IMR-90 (cell line): ENCODE data around the gene MOB2. TPM values are rescaled to one million over a fixed set of nuclear protein-coding genes. Genes with fewer than 3 reads are reported as not detected.

Experiments
- ATAC-seq: fragments of 200-7000 bp; cut with Tn5 transposase; 2 replicates; pipeline ENCODE4 v1.9.1; 2020; ENCODE audit warnings: low read depth, mild to moderate bottlenecking, moderate library complexity
- BruUV-seq: library from RNA; stranded (reverse); fragments of 400-500 nt; replicated peaks from 2 replicates; lab custom pipeline; 2021; lab: Mats Ljungman, UMichigan
- CTCF ChIA-PET: fragments of 300-600 bp; formaldehyde crosslinking; extraction: SDS; loops from one replicate; lab custom pipeline; 2021; ENCODE audit warnings: antibody characterized with exemption; lab: Yijun Ruan, JAX
- POLR2A ChIA-PET: fragments of 300-600 bp; sonication (Branson Sonifier 250); formaldehyde crosslinking; loops from one replicate; lab custom pipeline; 2022; ENCODE audit warnings: antibody characterized with exemption; ENCODE audit not compliant: unreplicated experiment; lab: Charles Lee
- DNase-seq: peaks from one replicate; pipeline ENCODE4 v3.0.0; 2013
- H2AFZ ChIP-seq: replicated peaks from 2 replicates; pipeline ENCODE3; 2013; ENCODE audit warnings: low read length, mild to moderate bottlenecking; ENCODE audit not compliant: poor library complexity
- H2AK5ac ChIP-seq: 2 replicates; pipeline ENCODE4 v1.6.1; 2013; ENCODE audit warnings: low read depth, low read length, inconsistent platforms
- H2AK9ac ChIP-seq: replicated peaks from 2 replicates; pipeline ENCODE3; 2013; ENCODE audit warnings: mild to moderate bottlenecking, low read depth, low read length, moderate library complexity; ENCODE audit not compliant: poor library complexity
- H2BK120ac ChIP-seq: 2 replicates; pipeline ENCODE4 v1.6.1; 2013; ENCODE audit warnings: low read depth, low read length, inconsistent platforms
- H2BK15ac ChIP-seq: 3 replicates; pipeline ENCODE4 v1.6.1; 2013; ENCODE audit warnings: low read depth, low read length, inconsistent platforms
- H2BK20ac ChIP-seq: 2 replicates; pipeline ENCODE4 v1.6.1; 2013; ENCODE audit warnings: low read depth, mild to moderate bottlenecking, inconsistent platforms, low read length, moderate library complexity
- H2BK5ac ChIP-seq: 2 replicates; pipeline ENCODE4 v1.6.1; 2013; ENCODE audit warnings: mild to moderate bottlenecking, low read depth, low read length, inconsistent platforms; ENCODE audit not compliant: poor library complexity, severe bottlenecking
- H3K14ac ChIP-seq: replicated peaks from 2 replicates; pipeline ENCODE4 v1.6.1; 2013; ENCODE audit warnings: low read depth, low read length, inconsistent platforms
- H3K18ac ChIP-seq: 2 replicates; pipeline ENCODE4 v1.6.1; 2013; ENCODE audit warnings: low read depth, low read length, control low read depth
- H3K23ac ChIP-seq: 2 replicates; pipeline ENCODE4 v1.6.1; 2013; ENCODE audit warnings: low read depth, low read length, inconsistent platforms
- H3K27ac ChIP-seq: 2 replicates; pipeline ENCODE4 v1.5.1; 2013; ENCODE audit warnings: mild to moderate bottlenecking, control low read depth, low read length; ENCODE audit not compliant: insufficient read depth
- H3K27me3 ChIP-seq: 2 replicates; pipeline ENCODE4 v1.6.1; 2013; ENCODE audit warnings: low read length; ENCODE audit not compliant: control insufficient read depth, insufficient read depth
- H3K36me3 ChIP-seq: 2 replicates; pipeline ENCODE4 v1.6.1; 2013; ENCODE audit warnings: low read length, mixed read lengths; ENCODE audit not compliant: control insufficient read depth, insufficient read depth
- H3K4ac ChIP-seq: 2 replicates; pipeline ENCODE4 v1.6.1; 2013; ENCODE audit warnings: low read depth, low read length, inconsistent platforms
- H3K4me1 ChIP-seq: 2 replicates; pipeline ENCODE4 v1.6.1; 2013; ENCODE audit warnings: low read length, mixed read lengths; ENCODE audit not compliant: control insufficient read depth, insufficient read depth
- H3K4me2 ChIP-seq: 2 replicates; pipeline ENCODE4 v1.6.1; 2013; ENCODE audit warnings: low read depth, mild to moderate bottlenecking, control low read depth, low read length, moderate library complexity
- H3K4me3 ChIP-seq: 2 replicates; pipeline ENCODE4 v1.5.1; 2013; ENCODE audit warnings: low read depth, mild to moderate bottlenecking, control low read depth, low read length, moderate library complexity; ENCODE audit not compliant: insufficient read depth
- H3K56ac ChIP-seq: 2 replicates; pipeline ENCODE4 v1.6.1; 2013; ENCODE audit warnings: low read length, inconsistent platforms; ENCODE audit not compliant: insufficient read depth; ENCODE audit errors: extremely low read depth
- H3K79me1 ChIP-seq, 2 experiments: 2 replicates each; pipeline ENCODE4 v1.6.1; 2013; ENCODE audit warnings: low read length in 2 of 2, inconsistent platforms in 1 of 2, low read depth in 1 of 2
- H3K9ac ChIP-seq: 2 replicates; pipeline ENCODE4 v1.6.1; 2013; ENCODE audit warnings: low read depth, low read length, control low read depth
- H3K9me1 ChIP-seq: 2 replicates; pipeline ENCODE4 v1.6.1; 2013; ENCODE audit warnings: low read length, inconsistent platforms; ENCODE audit not compliant: insufficient read depth
- H3K9me3 ChIP-seq: 2 replicates; pipeline ENCODE4 v1.6.1; 2013; ENCODE audit warnings: low read length; ENCODE audit not compliant: control insufficient read depth, insufficient read depth
- H4K20me1 ChIP-seq: 2 replicates; pipeline ENCODE4 v1.6.1; 2013; ENCODE audit warnings: low read length, inconsistent platforms; ENCODE audit not compliant: insufficient read depth
- H4K5ac ChIP-seq: 2 replicates; pipeline ENCODE4 v1.6.1; 2013; ENCODE audit warnings: mild to moderate bottlenecking, low read depth, low read length, control low read depth
- H4K8ac ChIP-seq, 2 experiments: 2 replicates each; pipeline ENCODE4 v1.6.1; 2013; ENCODE audit warnings: low read depth in 2 of 2, low read length in 2 of 2, control low read depth in 1 of 2, inconsistent platforms in 1 of 2
- H4K91ac ChIP-seq: 2 replicates; pipeline ENCODE4 v1.6.1; 2013; ENCODE audit warnings: low read depth, low read length, inconsistent platforms; ENCODE audit not compliant: insufficient read depth
- BHLHE40 ChIP-seq: fragments of 150-350 bp; IDR thresholded peaks from 2 replicates; pipeline ENCODE4 v1.6.1; 2016; ENCODE audit warnings: mild to moderate bottlenecking, low read depth, low read length
- CEBPB ChIP-seq: IDR thresholded peaks from 2 replicates; pipeline ENCODE4 v1.6.1; 2012; ENCODE audit warnings: low read depth, low read length, improper control_type of control experiment
- CHD1 ChIP-seq: IDR thresholded peaks from 2 replicates; pipeline ENCODE4 v1.6.1; 2012; ENCODE audit warnings: low read depth, low read length, improper control_type of control experiment
- FOS ChIP-seq: fragments of 150-350 bp; IDR thresholded peaks from 2 replicates; pipeline ENCODE4 v1.6.1; 2016; ENCODE audit warnings: low read depth, low read length
- MAZ ChIP-seq: IDR thresholded peaks from 2 replicates; pipeline ENCODE4 v1.6.1; 2012; ENCODE audit warnings: low read depth, mild to moderate bottlenecking, low read length, improper control_type of control experiment, moderate library complexity, borderline replicate concordance
- MXI1 ChIP-seq: IDR thresholded peaks from 2 replicates; pipeline ENCODE4 v1.6.1; 2012; ENCODE audit warnings: low read depth, mild to moderate bottlenecking, low read length, moderate library complexity, borderline replicate concordance
- NFE2L2 ChIP-seq: fragments of 150-350 bp; IDR thresholded peaks from 2 replicates; pipeline ENCODE4 v1.6.1; 2016; ENCODE audit warnings: low read depth, mild to moderate bottlenecking, low read length
- POLR2A ChIP-seq: IDR thresholded peaks from 2 replicates; pipeline ENCODE4 v1.6.1; 2012; ENCODE audit warnings: mild to moderate bottlenecking, low read depth, low read length
- RAD21 ChIP-seq: IDR thresholded peaks from 2 replicates; pipeline ENCODE4 v1.6.1; 2012; ENCODE audit warnings: low read length, improper control_type of control experiment
- RCOR1 ChIP-seq: IDR thresholded peaks from 2 replicates; pipeline ENCODE4 v1.6.1; 2012; ENCODE audit warnings: mild to moderate bottlenecking, low read length, improper control_type of control experiment; ENCODE audit not compliant: insufficient replicate concordance
- RFX5 ChIP-seq: IDR thresholded peaks from 2 replicates; pipeline ENCODE4 v1.8.0; 2012; ENCODE audit warnings: low read depth, mild to moderate bottlenecking, low read length, moderate library complexity
- SMC3 ChIP-seq: fragments of 150-350 bp; IDR thresholded peaks from 2 replicates; pipeline ENCODE4 v1.6.1; 2016; ENCODE audit warnings: low read depth, mild to moderate bottlenecking, antibody characterized with exemption, low read length, moderate library complexity
- WGBS, 2 experiments: methylation state at CpG; one replicate each; pipeline versions ENCODE4 v1.1.5 to v1.1.7; 2013; ENCODE audit warnings: missing lambda C conversion rate in 2 of 2; ENCODE audit not compliant: insufficient read length in 1 of 2; ENCODE audit errors: extremely low coverage in 2 of 2; 5-methylcytosine and 5-hydroxymethylcytosine counted together
- dilution Hi-C: fragments of 300-500 bp; cut with HindIII; formaldehyde crosslinking; loops from one replicate; pipeline ENCODE4 v1.14.3; 2018; ENCODE audit warnings: low sequenced_read_pairs; ENCODE audit not compliant: unreplicated experiment
- in situ Hi-C: fragments of 300-500 bp; cut with MboI; formaldehyde crosslinking; loops from 3 replicates; pipeline ENCODE4 v1.14.3; 2019; ENCODE audit warnings: low sequenced_read_pairs, inconsistent platforms, mixed read lengths
- intact Hi-C: fragments of 100-400 bp; cut with micrococcal nuclease; formaldehyde crosslinking; loops from 2 replicates; pipeline ENCODE4 v1.10.0; 2022
- polyA plus RNA-seq, 3 experiments: library from polyadenylated mRNA; depleted of rRNA; stranded (reverse); fragments of >200 nt; gene quantifications; 2 replicates each; pipeline ENCODE4 v1.2.3, GENCODE V29; 2012; ENCODE audit warnings: low replicate concordance in 1 of 3
- total RNA-seq: library from RNA; depleted of rRNA; stranded (reverse); fragments of >200 nt; gene quantifications from 2 replicates; pipeline ENCODE4 v1.2.3, GENCODE V29; 2012
- TF ChIP-seq, protein P1 (sequence below): fragments of 150-350 bp; IDR thresholded peaks from 2 replicates; pipeline ENCODE4 v1.6.1; 2017; ENCODE audit warnings: mild to moderate bottlenecking, antibody characterized with exemption, low read length, low read depth
- TF ChIP-seq, protein P2 (sequence below): conservative IDR thresholded peaks from 2 replicates; pipeline ENCODE4 v1.5.1; 2012; ENCODE audit warnings: mild to moderate bottlenecking, low read depth, low read length, improper control_type of control experiment

The MOB2 gene
- total and polyA plus RNA-seq, 2 of the 4 experiments (the other 2 are of a cell fraction): 23.7 to 36.2 TPM

DNA sequence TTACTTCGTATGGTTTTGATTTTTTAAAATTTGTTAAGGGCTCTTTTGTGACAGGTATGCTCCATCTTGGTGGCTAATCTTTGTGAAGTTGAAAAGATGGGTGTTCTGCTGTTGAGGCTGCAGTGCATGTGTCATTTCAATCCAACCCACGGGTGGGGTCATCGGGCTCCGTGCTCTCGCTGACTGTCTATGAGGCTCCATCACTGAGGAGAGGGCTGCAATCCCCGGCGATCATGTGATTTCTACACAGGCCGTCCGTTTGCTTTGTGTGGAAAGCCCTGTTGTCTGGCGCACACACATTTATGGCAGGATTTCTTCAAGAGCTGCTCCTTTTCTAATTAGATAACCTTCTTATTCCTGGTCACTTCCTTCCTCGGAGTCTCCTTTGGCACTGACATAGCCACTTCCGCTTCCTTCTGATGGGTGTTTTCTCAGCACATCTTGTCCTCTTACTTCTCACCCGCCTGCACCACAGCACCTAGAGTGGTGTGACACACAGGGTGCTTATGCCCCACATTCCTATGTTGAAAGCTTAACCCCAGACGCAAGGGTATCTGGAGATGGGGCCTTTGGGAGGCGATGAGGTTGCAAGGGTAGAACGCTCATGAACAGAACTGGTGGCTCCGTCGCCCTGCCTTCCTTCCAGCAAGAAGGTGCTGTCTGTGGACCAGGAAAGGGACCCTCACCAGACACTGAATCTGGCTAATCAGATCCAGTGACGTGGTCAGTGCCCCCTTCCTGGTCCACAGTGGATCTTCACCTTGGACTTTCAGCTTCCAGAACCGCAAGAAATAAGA lies 9.4 kb downstream of the MOB2 start:
- Histone ChIP-seq H3K56ac (no peak overlapping the region), H3K14ac (no peak overlapping the region), H4K91ac (no peak overlapping the region), H2BK5ac (no peak overlapping the region), H2BK120ac (no peak overlapping the region), H3K27me3 (no peaks in the 10 kb centered on the region), H2AK9ac (no peak overlapping the region), H4K20me1 (peaks cover 16% of the 10 kb centered on the region), H2AFZ (no peak overlapping the region), H3K23ac (no peak overlapping the region), H3K79me1 (peaks cover 0 to 6% of the 10 kb centered on the region in 2 experiments; a peak in 1 of 4 replicates), H3K4me3 (no peak overlapping the region), H3K4me2 (no peak overlapping the region), H3K18ac (no peak overlapping the region), H3K36me3 (peaks cover 36% of the 10 kb centered on the region), H3K9me1 (no peaks in the 10 kb centered on the region), H2AK5ac (no peak overlapping the region), H3K27ac (no peak overlapping the region), H4K5ac (no peak overlapping the region), H2BK15ac (no peak overlapping the region), H4K8ac (no peak overlapping the region), H3K4ac (no peak overlapping the region), H3K9ac (no peak overlapping the region), H2BK20ac (no peak overlapping the region), H3K4me1 (peaks cover 2% of the 10 kb centered on the region; the same call in 1 of the 2 replicates), H3K9me3 (no peaks in the 10 kb centered on the region)
- dilution Hi-C loops (no loop called here), intact Hi-C loops (no loop called here), in situ Hi-C loops (no loop called here)
- POLR2A ChIA-PET: no interaction called here
- no peak for ATAC-seq
- no TSS peak for BruUV-seq
- TF ChIP-seq BHLHE40 (no peak), RAD21 (no peak), NFE2L2 (no peak), FOS (no peak), POLR2A (no peak), MXI1 (no peak), RCOR1 (no peak), SMC3 (no peak), RFX5 (no peak), MAZ (no peak), CHD1 (no peak), CEBPB (no peak)
- TF ChIP-seq, protein P1, sequence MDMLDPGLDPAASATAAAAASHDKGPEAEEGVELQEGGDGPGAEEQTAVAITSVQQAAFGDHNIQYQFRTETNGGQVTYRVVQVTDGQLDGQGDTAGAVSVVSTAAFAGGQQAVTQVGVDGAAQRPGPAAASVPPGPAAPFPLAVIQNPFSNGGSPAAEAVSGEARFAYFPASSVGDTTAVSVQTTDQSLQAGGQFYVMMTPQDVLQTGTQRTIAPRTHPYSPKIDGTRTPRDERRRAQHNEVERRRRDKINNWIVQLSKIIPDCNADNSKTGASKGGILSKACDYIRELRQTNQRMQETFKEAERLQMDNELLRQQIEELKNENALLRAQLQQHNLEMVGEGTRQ: no peak
- TF ChIP-seq, protein P2, sequence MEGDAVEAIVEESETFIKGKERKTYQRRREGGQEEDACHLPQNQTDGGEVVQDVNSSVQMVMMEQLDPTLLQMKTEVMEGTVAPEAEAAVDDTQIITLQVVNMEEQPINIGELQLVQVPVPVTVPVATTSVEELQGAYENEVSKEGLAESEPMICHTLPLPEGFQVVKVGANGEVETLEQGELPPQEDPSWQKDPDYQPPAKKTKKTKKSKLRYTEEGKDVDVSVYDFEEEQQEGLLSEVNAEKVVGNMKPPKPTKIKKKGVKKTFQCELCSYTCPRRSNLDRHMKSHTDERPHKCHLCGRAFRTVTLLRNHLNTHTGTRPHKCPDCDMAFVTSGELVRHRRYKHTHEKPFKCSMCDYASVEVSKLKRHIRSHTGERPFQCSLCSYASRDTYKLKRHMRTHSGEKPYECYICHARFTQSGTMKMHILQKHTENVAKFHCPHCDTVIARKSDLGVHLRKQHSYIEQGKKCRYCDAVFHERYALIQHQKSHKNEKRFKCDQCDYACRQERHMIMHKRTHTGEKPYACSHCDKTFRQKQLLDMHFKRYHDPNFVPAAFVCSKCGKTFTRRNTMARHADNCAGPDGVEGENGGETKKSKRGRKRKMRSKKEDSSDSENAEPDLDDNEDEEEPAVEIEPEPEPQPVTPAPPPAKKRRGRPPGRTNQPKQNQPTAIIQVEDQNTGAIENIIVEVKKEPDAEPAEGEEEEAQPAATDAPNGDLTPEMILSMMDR: no peak
- CTCF ChIA-PET: no interaction called here
- no peak for DNase-seq
- 88% methylated on average over 5 of the region's 20 CpGs; no CpG with 5 or more reads in 1 of the 2 experiments for WGBS, 2 experiments
